Stimulated activated naive CD8-positive, alpha-beta T cell treated with anti-CD3 and anti-CD28 coated beads, Interleukin-15, Interleukin-2, amounts not matched to agents 100 U/mL and 50 U/mL, for 24 hours (primary cell): ENCODE results near the gene GNG14.
A peak's percentile ranks its signal among the peaks of the same experiment; 100 is the strongest.
"Not testable (repeated sequence)": the region's sequence is repeated elsewhere in the genome, so short reads cannot be mapped to it uniquely, and the experiment has no call there.

Experiments
- ATAC-seq: fragments of 150-1000 bp; cut with Tn5 transposase; one replicate; pipeline ENCODE4 v1.10.0; 2021
- DNase-seq: peaks from one replicate; pipeline ENCODE4 v3.0.0; 2021

The GNG14 gene

GRCh38 chr19:12723641-12724426, 36.0 kb downstream of the GNG14 start, which contains the start of gene TNPO2:
TSS of gene TNPO2 (minus strand) at chr19:12723932. CDS start at chr19:12720977, 2,955 bp downstream.
- peak; percentile 80 for DNase-seq
- ATAC-seq, result peak; percentile 55

DNA sequence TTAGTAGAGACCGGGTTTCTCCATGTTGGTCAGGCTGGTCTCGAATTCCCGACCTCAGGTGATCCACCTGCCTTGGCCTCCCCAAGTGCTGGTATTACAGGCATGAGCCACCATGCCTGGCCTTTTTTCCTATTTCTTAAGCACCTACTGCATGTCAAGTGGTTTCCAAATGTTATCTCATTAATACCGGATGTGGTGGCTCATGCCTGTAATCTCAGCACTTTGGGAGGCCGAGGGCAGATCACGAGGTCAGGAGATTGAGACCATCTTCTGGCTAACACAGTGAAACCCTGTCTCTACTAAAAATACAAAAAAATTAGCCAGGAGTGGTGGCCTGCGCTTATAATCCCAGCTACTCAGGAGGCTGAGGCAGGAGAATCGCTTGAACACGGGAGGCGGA, 37.8 kb downstream of the GNG14 start:
- DNase-seq, ATAC-seq: not testable (repeated sequence)

DNA sequence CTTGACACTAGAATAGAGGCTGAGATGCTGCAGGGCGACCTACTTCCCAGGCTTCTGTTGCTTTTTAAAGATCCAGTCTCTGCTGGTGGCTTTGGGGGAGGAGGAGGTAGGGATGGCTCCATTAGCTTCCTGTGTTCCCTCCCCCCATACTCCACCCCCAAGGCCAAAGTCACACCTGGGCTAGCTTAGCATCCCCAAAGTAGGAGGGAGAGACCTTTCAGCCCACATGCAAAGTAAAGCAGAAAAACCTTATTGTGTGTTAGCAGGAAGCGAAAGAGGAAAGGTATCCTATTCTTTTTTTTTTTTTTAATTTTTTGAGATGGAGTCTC, 39.2 kb downstream of the GNG14 start:
- ATAC-seq (no peak), DNase-seq (no peak)

DNA sequence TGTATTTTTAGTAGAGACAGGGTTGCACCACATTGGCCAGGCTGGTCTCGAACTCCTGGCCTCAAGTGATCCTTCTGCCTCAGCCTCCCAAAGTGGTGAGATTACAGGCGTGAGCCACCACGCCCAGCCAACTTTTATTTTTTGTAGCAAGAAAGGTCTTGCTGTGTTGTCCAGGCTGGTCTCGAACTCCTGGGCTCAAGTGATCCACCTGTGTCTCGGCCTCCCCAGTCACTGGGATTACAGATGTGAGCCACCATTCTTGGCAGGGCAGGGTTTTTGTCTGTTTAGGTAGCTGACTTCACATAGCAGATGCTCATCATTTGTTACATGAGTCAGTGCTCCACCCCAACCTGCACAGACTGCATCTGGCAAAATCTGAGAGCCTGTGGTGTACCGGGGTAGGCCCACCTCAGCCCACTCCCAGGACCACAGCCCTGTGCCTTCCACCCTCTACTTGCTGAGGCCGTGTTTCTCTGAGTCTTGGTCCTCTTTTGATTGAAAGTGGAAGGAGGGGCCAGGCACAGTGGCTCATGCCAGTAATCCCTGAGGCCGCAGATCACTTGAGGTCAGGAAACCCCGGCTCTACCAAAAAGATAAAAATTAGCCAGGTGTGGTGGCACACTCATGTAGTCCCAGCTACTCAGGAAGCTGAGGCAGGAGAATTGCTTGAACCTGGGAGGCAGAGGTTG, 40.1 kb downstream of the GNG14 start:
- DNase-seq (no peak), ATAC-seq (no peak)

GRCh38 chr19:12730064-12730463, 42.3 kb downstream of the GNG14 start:
- ATAC-seq, result no peak
- DNase-seq, result no peak

DNA sequence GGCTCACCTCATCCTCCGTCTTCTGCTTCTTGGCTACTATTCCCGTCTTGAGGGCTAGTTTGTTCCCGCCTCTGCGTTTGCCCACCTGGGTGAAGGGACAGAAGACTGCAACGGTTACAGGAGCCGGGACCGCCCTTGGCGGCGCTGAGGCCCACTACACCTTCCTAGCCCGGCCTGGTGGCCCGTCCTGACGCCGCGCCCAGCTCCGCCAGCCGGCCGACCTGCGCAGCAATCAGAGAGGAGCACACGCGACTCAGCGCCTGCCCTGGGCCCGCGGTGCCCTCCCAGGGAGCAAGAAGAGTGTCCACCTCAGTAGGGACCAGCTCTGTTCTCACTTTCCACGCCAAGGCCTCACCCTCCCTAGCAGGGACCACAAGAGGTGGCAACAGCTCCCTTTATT, 43.5 kb downstream of the GNG14 start:
- no peak for DNase-seq

GRCh38 chr19:12733369-12734214, 45.8 kb downstream of the GNG14 start:
- DNase-seq (peak; percentile 60), ATAC-seq (no peak)

More for the DNA sequence above, 43.5 kb downstream of the GNG14 start:
- no peak for ATAC-seq

- DNase-seq (peak; percentile 83), ATAC-seq (peak; percentile 85)
Observed at GRCh38 chr19:12736995-12737834, 49.4 kb downstream of the GNG14 start, which contains the start of gene GET3. TSS of gene GET3 (plus strand) at chr19:12737497. CDS start at chr19:12737506, 9 bp downstream.

GRCh38 chr19:12737835-12738351, 50.1 kb downstream of the GNG14 start:
- DNase-seq (no peak), ATAC-seq (no peak)
